Activated CD4-positive, alpha-beta T cell treated with anti-CD3 and anti-CD28 coated beads, Interleukin-2, amount 50 U/mL, for 48 hours (primary cell): ENCODE results near the gene MT2A.
"Not testable (repeated sequence)": the region's sequence is repeated elsewhere in the genome, so short reads cannot be mapped to it uniquely, and the experiment has no call there.

ENCODE experiments used
- DNase-seq, 2 experiments: peaks; one replicate each; pipeline ENCODE4 v3.0.0-alpha.2; 2020

MT2A gene

GRCh38 chr16:56601325-56601724 is 7.1 kb upstream of the MT2A start:
- DNase-seq, result no peak

GRCh38 chr16:56603589-56603988 is 4.8 kb upstream of the MT2A start:
- DNase-seq, result no peak

- no peak for DNase-seq
These were observed 3.4 kb upstream of the MT2A start for GRCh38 chr16:56604966-56605365.

- DNase-seq, result no peak
These were observed 2.9 kb upstream of the MT2A start for GRCh38 chr16:56605475-56605874.

- DNase-seq, result no peak
These were observed 2.3 kb upstream of the MT2A start for GRCh38 chr16:56606071-56606475.

GRCh38 chr16:56606476-56607108 is 1.8 kb upstream of the MT2A start:
- no peak for DNase-seq

GRCh38 chr16:56607109-56607618 is 1.2 kb upstream of the MT2A start:
- no peak for DNase-seq

GRCh38 chr16:56607675-56608042 is 725 bp upstream of the MT2A start:
- DNase-seq, result no peak

GRCh38 chr16:56608876-56609462 is 585 bp downstream of the MT2A start:
- DNase-seq, result no peak

GRCh38 chr16:56609463-56609921 is 1.1 kb downstream of the MT2A start:
- DNase-seq, result peak; percentile 70 to 80

GRCh38 chr16:56610017-56610608 is 1.7 kb downstream of the MT2A start:
- DNase-seq, result peak; percentile 80 to 87

- DNase-seq, result peak in 1 of 2 experiments; percentile 54
These were observed 2.3 kb downstream of the MT2A start for GRCh38 chr16:56610609-56611111.

- no peak for DNase-seq
These were observed 3.0 kb downstream of the MT2A start for GRCh38 chr16:56611281-56611833.

GRCh38 chr16:56613706-56614105 is 5.3 kb downstream of the MT2A start:
- no peak for DNase-seq

GRCh38 chr16:56614549-56614991 is 6.2 kb downstream of the MT2A start:
- DNase-seq, result peak in 1 of 2 experiments; percentile 53

GRCh38 chr16:56615353-56615752 is 7.0 kb downstream of the MT2A start:
- no peak for DNase-seq

GRCh38 chr16:56616608-56617211 is 8.3 kb downstream of the MT2A start:
- DNase-seq, result no peak

- DNase-seq, result peak in 1 of 2 experiments; percentile 65
These were observed 9.1 kb downstream of the MT2A start for GRCh38 chr16:56617212-56618085.

GRCh38 chr16:56618138-56618537 is 9.8 kb downstream of the MT2A start:
- DNase-seq, result no peak

- DNase-seq, result no peak
These were observed 12.0 kb downstream of the MT2A start for GRCh38 chr16:56620339-56620897.

GRCh38 chr16:56621665-56622445 is 13.5 kb downstream of the MT2A start:
- DNase-seq, result not testable (repeated sequence)
